DMS153 (cell line): Measurements from ENCODE around the gene CD7.
A peak's percentile ranks its signal among the peaks of the same experiment; 100 is the strongest.

ENCODE experiments used
- DNase-seq: peaks from one replicate; lab custom pipeline; 2025; lab: John Stamatoyannopoulos, UW

Gene CD7

GRCh38 chr17:82346342-82347300 lies 29.2 kb upstream of the CD7 start:
- no peak for DNase-seq

GRCh38 chr17:82345151-82345976 lies 28.0 kb upstream of the CD7 start:
- DNase-seq = no peak

GRCh38 chr17:82344175-82344907 lies 26.9 kb upstream of the CD7 start:
- DNase-seq = no peak

GRCh38 chr17:82343560-82343959 lies 26.2 kb upstream of the CD7 start:
- DNase-seq = no peak

GRCh38 chr17:82342361-82343079 lies 25.1 kb upstream of the CD7 start:
- DNase-seq = no peak

GRCh38 chr17:82339634-82340580 lies 22.5 kb upstream of the CD7 start:
- DNase-seq = no peak

- DNase-seq = no peak
These were observed 21.6 kb upstream of the CD7 start for GRCh38 chr17:82338858-82339633.

GRCh38 chr17:82334622-82335394 lies 17.4 kb upstream of the CD7 start:
- DNase-seq = no peak

- no peak for DNase-seq
These were observed 16.8 kb upstream of the CD7 start for GRCh38 chr17:82334204-82334621.

- DNase-seq = no peak
These were observed 16.1 kb upstream of the CD7 start, which contains the start of gene SECTM1 for GRCh38 chr17:82333279-82334171. TSS of gene SECTM1 (minus strand) at chr17:82333766. CDS start at chr17:82327240, 6,526 bp downstream.

GRCh38 chr17:82332669-82333278 lies 15.4 kb upstream of the CD7 start:
- DNase-seq = no peak

GRCh38 chr17:82331345-82331939 lies 14.0 kb upstream of the CD7 start:
- no peak for DNase-seq

GRCh38 chr17:82330322-82331239 lies 13.2 kb upstream of the CD7 start:
- peak; percentile 70 for DNase-seq

GRCh38 chr17:82329683-82330321 lies 12.4 kb upstream of the CD7 start:
- DNase-seq = no peak

- DNase-seq = no peak
These were observed 11.6 kb upstream of the CD7 start for GRCh38 chr17:82328994-82329507.
